ENCODE measurements around the gene DPH2.

DPH2 gene

DNA sequence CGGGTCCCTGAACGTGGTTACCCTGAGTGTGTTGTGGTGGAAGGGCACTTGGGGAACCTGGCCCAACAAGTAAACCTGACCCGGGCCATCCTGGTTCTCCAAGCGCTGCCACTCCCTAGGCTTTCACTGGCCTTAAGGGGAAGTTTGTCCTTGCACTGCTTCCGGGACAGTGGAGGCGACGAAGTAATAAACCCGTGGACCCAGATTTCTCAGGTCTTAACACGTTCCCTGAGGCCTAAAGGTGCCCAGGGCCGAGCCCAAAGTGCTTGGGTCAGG is 21.3 kb downstream of the DPH2 start:
- TF ChIP-seq, protein P1, sequence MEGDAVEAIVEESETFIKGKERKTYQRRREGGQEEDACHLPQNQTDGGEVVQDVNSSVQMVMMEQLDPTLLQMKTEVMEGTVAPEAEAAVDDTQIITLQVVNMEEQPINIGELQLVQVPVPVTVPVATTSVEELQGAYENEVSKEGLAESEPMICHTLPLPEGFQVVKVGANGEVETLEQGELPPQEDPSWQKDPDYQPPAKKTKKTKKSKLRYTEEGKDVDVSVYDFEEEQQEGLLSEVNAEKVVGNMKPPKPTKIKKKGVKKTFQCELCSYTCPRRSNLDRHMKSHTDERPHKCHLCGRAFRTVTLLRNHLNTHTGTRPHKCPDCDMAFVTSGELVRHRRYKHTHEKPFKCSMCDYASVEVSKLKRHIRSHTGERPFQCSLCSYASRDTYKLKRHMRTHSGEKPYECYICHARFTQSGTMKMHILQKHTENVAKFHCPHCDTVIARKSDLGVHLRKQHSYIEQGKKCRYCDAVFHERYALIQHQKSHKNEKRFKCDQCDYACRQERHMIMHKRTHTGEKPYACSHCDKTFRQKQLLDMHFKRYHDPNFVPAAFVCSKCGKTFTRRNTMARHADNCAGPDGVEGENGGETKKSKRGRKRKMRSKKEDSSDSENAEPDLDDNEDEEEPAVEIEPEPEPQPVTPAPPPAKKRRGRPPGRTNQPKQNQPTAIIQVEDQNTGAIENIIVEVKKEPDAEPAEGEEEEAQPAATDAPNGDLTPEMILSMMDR (IDR thresholded peaks at IDR 0.05) = no peak

DNA sequence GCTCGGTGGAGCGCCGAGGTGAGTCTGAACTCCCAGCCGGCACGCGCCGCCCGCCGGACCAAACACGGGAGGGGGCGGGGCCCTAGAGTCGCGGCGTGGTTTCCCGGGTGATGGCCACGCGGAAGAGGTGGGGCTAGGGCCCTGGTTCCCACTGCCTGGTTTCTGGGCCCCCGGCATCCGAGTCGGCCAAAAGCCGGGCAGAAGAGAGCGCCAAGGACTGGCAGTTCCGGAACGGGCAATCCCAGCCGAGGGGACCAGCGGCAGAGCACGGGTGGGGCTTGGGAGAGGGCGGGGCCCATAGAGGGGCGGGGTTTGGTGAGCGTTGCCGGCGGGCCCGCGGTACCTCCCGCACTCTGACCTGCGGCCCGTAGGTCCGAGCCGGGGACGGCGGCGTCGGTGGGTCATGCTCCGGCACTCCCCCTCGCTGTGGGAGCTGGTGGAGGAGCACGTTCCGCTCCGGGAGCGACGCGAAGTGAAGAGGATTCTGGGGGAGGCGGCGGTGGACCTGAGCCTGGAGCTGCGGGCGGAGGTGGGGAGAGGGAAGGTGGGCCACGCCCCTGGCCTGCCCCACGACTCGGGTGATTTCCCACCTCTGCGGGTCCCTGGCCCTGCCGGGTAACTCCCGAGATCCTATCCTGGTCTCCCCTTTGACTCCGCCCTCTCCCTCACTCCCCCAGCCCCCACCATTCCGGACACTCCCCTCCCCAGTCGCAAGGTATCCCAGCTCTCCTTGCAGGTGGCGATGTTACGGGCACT is 21.8 kb downstream of the DPH2 start, which contains the start of gene CCDC24:
Gene CCDC24, plus strand, starts transcription at position 124 of the 756 bp plus-strand sequence. Its CDS starts 280 bp downstream, at position 404.
- TF ChIP-seq, protein P1 (IDR thresholded peaks at IDR 0.05) = no peak

DNA sequence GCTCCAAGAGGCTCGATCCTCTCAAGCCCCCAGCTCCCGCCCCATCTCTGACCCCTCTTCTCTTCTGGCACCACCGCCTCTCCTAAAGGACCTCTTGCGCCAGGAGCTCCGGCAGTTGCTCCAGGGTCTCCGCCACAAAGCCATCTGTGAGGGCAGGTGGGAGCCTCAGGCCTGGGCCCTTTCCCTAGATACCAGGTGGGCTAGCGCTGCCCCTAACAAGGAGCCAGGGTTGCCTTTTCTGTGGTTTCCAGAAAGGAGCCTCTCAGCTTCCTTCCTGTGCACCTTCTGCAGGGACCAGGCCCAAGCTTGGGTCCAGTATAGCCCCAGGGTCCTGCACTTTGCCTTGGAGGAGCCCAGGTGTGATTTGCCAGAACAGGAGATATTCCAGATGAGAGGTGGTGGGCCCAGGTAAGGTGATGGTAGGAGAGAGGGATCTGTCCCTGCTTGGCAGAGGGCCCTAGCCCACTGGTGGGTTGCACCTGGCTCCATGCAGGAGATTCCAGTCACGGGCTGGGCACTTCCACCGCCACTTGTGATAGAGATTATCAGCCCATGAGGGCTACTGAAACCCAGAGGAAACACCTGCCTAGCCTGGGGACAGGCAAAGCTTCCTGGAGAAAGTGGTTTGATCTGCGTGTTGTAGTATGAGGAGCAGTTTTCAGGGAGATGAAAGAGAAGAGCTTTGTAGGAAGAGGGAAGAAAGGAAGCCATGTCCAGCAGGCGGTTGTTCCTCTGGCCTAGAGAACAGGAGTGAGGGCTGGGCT is 22.6 kb downstream of the DPH2 start:
- TF ChIP-seq, protein P1 (IDR thresholded peaks at IDR 0.05) = no peak

DNA sequence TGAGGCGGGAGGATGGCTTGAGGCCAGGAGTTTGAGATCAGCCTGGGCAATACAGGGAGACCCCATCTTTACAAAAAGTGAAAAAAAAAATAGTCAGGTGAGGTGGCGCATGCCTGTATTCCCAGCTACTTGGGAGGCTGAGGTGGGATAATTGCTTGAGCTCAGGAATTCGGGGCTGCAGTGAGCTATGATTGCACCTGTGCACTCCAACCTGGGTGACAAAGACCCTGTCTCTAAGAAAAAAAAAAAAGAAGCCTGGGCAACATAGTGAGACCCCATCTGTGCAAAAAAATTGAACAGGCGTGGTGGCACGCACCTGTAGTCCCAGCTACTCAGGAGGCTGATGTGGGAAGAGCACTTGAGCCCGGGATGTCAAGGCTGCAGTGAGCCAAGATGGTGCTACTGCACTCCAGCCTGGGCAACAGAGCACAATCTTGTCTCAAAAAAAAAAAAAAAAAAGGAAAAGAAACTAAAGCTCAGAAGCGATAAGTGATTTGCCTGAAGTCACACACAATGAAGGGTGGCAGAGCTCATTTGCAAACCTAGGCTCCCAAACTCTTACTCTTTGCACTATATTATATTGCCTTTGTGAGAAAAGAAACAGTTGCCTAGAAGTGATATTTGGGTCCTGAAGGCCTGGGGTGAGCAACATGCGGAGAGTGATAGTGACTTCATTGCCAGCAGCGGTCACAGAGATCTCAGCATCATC is 23.6 kb downstream of the DPH2 start:
- TF ChIP-seq, protein P1 (IDR thresholded peaks at IDR 0.05) = no peak

DNA sequence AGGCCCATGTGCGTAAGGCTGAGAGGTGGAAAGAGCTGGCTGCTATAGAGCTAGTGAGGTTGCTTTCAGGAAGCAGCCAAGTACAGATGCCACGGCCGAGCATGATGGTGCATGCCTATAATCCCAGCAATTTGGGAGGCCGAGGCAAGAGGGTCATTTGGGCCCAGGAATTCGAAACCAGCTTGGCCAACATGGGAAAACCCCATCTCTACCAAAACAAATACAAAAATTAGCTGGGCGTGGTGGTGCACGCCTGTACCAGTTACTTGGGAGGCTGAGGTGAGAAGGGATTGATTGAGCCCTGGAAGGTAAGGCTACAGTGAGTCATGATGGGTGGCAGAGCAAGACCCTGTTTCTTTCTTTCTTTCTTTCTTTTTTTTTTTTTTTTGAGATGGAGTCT is 24.3 kb downstream of the DPH2 start:
- TF ChIP-seq, protein P1 (IDR thresholded peaks at IDR 0.05) = no peak

DNA sequence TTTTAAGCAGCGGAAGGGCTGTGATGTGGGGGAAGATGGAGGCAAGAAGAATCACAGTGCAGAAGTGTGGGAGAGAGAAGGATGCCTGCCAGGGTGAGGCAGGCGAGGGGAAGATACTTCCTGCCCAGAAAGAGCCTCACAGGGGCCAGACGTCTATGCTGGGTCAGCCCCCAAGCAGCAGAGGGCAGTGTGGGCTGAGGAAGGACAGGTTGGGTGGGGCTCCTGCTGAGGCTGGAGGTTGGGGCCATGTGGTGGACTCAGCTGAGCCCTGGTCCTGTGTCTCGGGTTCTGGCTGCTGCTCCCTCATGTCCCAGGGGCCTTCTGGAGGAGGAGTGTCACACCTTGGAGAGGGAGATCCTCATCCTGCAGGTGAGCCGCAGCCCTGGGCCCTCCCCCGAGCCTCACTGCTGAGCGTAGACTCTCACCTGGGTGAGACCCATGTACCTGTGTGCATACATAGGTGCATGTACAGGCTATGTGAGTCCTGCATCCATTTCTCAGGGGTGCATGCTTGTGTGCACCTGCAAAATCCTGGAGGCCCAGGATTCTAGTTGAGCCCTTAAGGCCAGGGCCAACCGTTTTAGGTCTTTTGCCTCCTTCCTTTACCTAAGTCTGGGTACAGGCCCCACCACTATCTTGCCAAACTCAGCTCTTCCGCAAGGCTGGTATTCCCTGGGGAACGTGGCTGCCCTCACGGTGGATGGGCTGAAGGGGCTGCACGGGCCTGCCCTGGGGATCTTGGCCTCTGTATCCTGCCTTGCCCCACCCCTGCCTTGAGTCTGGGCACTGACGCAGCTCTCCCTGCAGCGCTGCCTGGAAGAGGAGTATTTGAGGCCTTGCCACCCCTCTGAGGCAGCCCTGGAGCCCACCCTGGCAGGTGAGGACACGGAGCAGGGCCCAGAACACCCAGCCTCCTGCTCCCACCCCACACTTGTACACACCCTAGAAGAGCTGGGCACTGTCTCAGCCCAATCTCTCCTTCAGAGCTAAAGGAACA is 25.3 kb downstream of the DPH2 start:
- TF ChIP-seq, protein P1 (IDR thresholded peaks at IDR 0.05) = no peak

Measured in LNCAP (cell line).